ENCODE measurements around the gene C1QC.

GRCh38 chr1:22677931-22678896, 34.8 kb downstream of the C1QC start:
- TF ChIP-seq CTCF (IDR thresholded peaks at IDR 0.05; ENCODE audit: low read depth, low read length, poor library complexity, severe bottlenecking) (no peak), EZH2phosphoT487 (IDR thresholded peaks at IDR 0.05; ENCODE audit: borderline replicate concordance, low read length) (no peak)
